B cell (primary cell): Measurements from ENCODE around the gene RASL10B. TPM values are rescaled to one million over a fixed set of nuclear protein-coding genes. Genes with fewer than 3 reads are reported as not detected.

Source experiments
- ATAC-seq: fragments of 200-7000 bp; cut with Tn5 transposase; one replicate; pipeline ENCODE4 v1.10.0; 2021; ENCODE audit warnings: low read depth, mild to moderate bottlenecking, moderate number of reproducible peaks, moderate library complexity
- CTCF ChIA-PET: fragments of 350-600 bp; sonication (Branson Sonifier 250); formaldehyde crosslinking; loops from one replicate; lab custom pipeline; 2021; ENCODE audit warnings: antibody characterized with exemption, inconsistent platforms; lab: Charles Lee
- POLR2A ChIA-PET: fragments of 350-600 bp; sonication (Branson Sonifier 250); formaldehyde crosslinking; loops from one replicate; lab custom pipeline; 2021; ENCODE audit warnings: antibody characterized with exemption; lab: Charles Lee
- DNase-seq: peaks from one replicate; pipeline ENCODE4 v3.0.0; 2013
- H2AFZ ChIP-seq: 2 replicates; pipeline ENCODE4 v1.6.1; 2012; ENCODE audit warnings: mild to moderate bottlenecking, low read depth, low read length; ENCODE audit not compliant: insufficient read depth, poor library complexity, severe bottlenecking
- H3K27ac ChIP-seq, 2 donors: 1 replicate in 1 of 2; 2 replicates in 1 of 2; pipeline ENCODE4 v1.5.1; 2012 to 2013; ENCODE audit warnings: low read length in 2 of 2, mild to moderate bottlenecking in 2 of 2, moderate library complexity in 1 of 2
- H3K27me3 ChIP-seq, 4 experiments: fragments of 200-600 bp in 1 of 4; sonication (generic) in 1 of 4; replicated peaks in 1 of 4; 1 replicate in 2 of 4; 2 replicates in 2 of 4; pipeline versions ENCODE4 v1.6.1 to v1.7.0; 2013 to 2016; ENCODE audit warnings: low read length in 3 of 4, mild to moderate bottlenecking in 2 of 4, mixed read lengths in 1 of 4, moderate library complexity in 1 of 4; ENCODE audit not compliant: insufficient read depth in 4 of 4, control insufficient read depth in 3 of 4; ENCODE audit errors: control extremely low read depth in 1 of 4
- H3K36me3 ChIP-seq, 2 experiments: replicated peaks in 1 of 2; 1 replicate in 1 of 2; 2 replicates in 1 of 2; pipeline versions ENCODE4 v1.6.1 to v1.7.1; 2013; ENCODE audit warnings: low read length in 1 of 2; ENCODE audit not compliant: insufficient read depth in 2 of 2, control insufficient read depth in 1 of 2; ENCODE audit errors: control extremely low read depth in 1 of 2, extremely low read depth in 1 of 2
- H3K4me1 ChIP-seq, 2 donors: fragments of 200-600 bp in 1 of 2; sonication (generic) in 1 of 2; 1 replicate in 1 of 2; 2 replicates in 1 of 2; pipeline versions ENCODE4 v1.5.1 to v1.6.1; 2013 to 2017; ENCODE audit warnings: low read length in 2 of 2; ENCODE audit not compliant: control insufficient read depth in 2 of 2, insufficient read depth in 2 of 2
- H3K4me2 ChIP-seq: replicated peaks from 2 replicates; pipeline ENCODE3; 2012; ENCODE audit warnings: mild to moderate bottlenecking, low read depth, low read length; ENCODE audit not compliant: poor library complexity, severe bottlenecking
- H3K4me3 ChIP-seq, 5 experiments: fragments of 200-600 bp in 1 of 5; sonication (generic) in 1 of 5; 1 replicate in 3 of 5; 2 replicates in 2 of 5; pipeline versions ENCODE4 v1.5.1 to v1.7.0; 2011 to 2016; ENCODE audit warnings: low read length in 4 of 5, mild to moderate bottlenecking in 4 of 5, low read depth in 2 of 5, control low read depth in 1 of 5, moderate library complexity in 1 of 5; ENCODE audit not compliant: insufficient read depth in 1 of 5; ENCODE audit errors: control extremely low read depth in 1 of 5, extremely low read depth in 1 of 5
- H3K79me2 ChIP-seq: fragments of 200-600 bp; sonication (generic); one replicate; pipeline ENCODE4 v1.6.0; 2016; ENCODE audit warnings: low read length; ENCODE audit not compliant: control insufficient read depth, insufficient read depth
- H3K9ac ChIP-seq: fragments of 200-600 bp; sonication (generic); 2 replicates; pipeline ENCODE4 v1.6.1; 2017; ENCODE audit warnings: mild to moderate bottlenecking, low read length, moderate library complexity
- H3K9me3 ChIP-seq, 3 donors: one replicate each; pipeline versions ENCODE4 v1.6.1 to v1.7.1; 2013; ENCODE audit warnings: low read length in 2 of 3; ENCODE audit not compliant: control insufficient read depth in 2 of 3, insufficient read depth in 1 of 3; ENCODE audit errors: control extremely low read depth in 1 of 3
- H4K20me1 ChIP-seq: 2 replicates; pipeline ENCODE4 v1.6.0; 2012; ENCODE audit warnings: mild to moderate bottlenecking, low read length; ENCODE audit not compliant: insufficient read depth, control insufficient read depth, poor library complexity, severe bottlenecking
- H3K27ac Mint-ChIP-seq: one replicate; pipeline ENCODE4 v1.8.0; 2021; ENCODE audit warnings: mixed read lengths
- H3K27me3 Mint-ChIP-seq: one replicate; pipeline ENCODE4 v1.8.0; 2021; ENCODE audit warnings: mixed read lengths
- H3K4me1 Mint-ChIP-seq: one replicate; pipeline ENCODE4 v1.8.0; 2021; ENCODE audit warnings: mixed read lengths
- H3K4me3 Mint-ChIP-seq: one replicate; pipeline ENCODE4 v1.8.0; 2021; ENCODE audit warnings: mixed read lengths
- H3K9me3 Mint-ChIP-seq: one replicate; pipeline ENCODE4 v1.8.0; 2022; ENCODE audit warnings: mixed read lengths; ENCODE audit not compliant: insufficient read depth
- EZH2 ChIP-seq: IDR thresholded peaks from 2 replicates; pipeline ENCODE4 v1.6.1; 2012; ENCODE audit warnings: borderline replicate concordance, low read depth, mild to moderate bottlenecking, moderate library complexity, low read length; ENCODE audit not compliant: insufficient read depth, poor library complexity, severe bottlenecking
- WGBS: methylation state at CpG from one replicate; pipeline ENCODE4 v1.1.5; 2013; ENCODE audit warnings: missing lambda C conversion rate; ENCODE audit not compliant: insufficient coverage; 5-methylcytosine and 5-hydroxymethylcytosine counted together
- intact Hi-C: fragments of 100-400 bp; cut with micrococcal nuclease; formaldehyde crosslinking; loops from one replicate; pipeline ENCODE4 v1.10.0; 2022
- polyA plus RNA-seq: library from polyadenylated mRNA; depleted of rRNA; stranded (reverse); fragments of >200 nt; gene quantifications from 2 replicates; pipeline ENCODE4 v1.2.3, GENCODE V29; 2012
- total RNA-seq, 2 donors: library from RNA; stranded (reverse); fragments of 120-200 nt in 1 of 2; gene quantifications; 1 replicate in 1 of 2; 2 replicates in 1 of 2; pipeline versions ENCODE4 v1.2.3 to v1.2.4, GENCODE V29; 2013 to 2022
- TF ChIP-seq, protein P1 (sequence below): fragments of 200-600 bp; IDR thresholded peaks from one replicate; pipeline ENCODE4 v1.8.0; 2022; ENCODE audit warnings: antibody characterized with exemption, mild to moderate bottlenecking

RASL10B gene
- total and polyA plus RNA-seq, 2 donors (not counting 1 experiment from before 2014, with no cell fraction given) = 0.06 TPM; not detected in 1

GRCh38 chr17:35788477-35789368 is 57.3 kb downstream of the RASL10B start:
- Histone ChIP-seq H3K4me1 (no peaks in the 10 kb centered on the region), H3K4me2 (no peak overlapping the region), H3K36me3 (no peaks in the 10 kb centered on the region), H3K9me3 (no peaks in the 10 kb centered on the region), H3K4me3 (no peak overlapping the region), H2AFZ (no peak overlapping the region), H3K27me3 (peaks cover 0 to 27% (median 9%) of the 10 kb centered on the region in 4 experiments), H4K20me1 (no peaks in the 10 kb centered on the region), H3K27ac (no peak overlapping the region), H3K9ac (no peak overlapping the region), H3K79me2 (no peaks in the 10 kb centered on the region)
- intact Hi-C loops = no loop called here
- WGBS = no CpG with 5 or more reads among the region's 2 CpGs
- DNase-seq (no peak), ATAC-seq (no peak)
- Mint-ChIP-seq H3K27me3 (peaks cover 35% of the 10 kb centered on the region), H3K4me3 (no peak overlapping the region), H3K4me1 (no peaks in the 10 kb centered on the region), H3K27ac (no peak overlapping the region), H3K9me3 (no peaks in the 10 kb centered on the region)
- ChIA-PET CTCF (interaction anchor here (1.4 to 2.5 kb wide), 3 partner anchors 16 to 25 kb away, joined by 3 to 17 read pairs (median 5); no protein-coding TSS in a partner anchor), POLR2A (no interaction called here)
- TF ChIP-seq, protein P1, sequence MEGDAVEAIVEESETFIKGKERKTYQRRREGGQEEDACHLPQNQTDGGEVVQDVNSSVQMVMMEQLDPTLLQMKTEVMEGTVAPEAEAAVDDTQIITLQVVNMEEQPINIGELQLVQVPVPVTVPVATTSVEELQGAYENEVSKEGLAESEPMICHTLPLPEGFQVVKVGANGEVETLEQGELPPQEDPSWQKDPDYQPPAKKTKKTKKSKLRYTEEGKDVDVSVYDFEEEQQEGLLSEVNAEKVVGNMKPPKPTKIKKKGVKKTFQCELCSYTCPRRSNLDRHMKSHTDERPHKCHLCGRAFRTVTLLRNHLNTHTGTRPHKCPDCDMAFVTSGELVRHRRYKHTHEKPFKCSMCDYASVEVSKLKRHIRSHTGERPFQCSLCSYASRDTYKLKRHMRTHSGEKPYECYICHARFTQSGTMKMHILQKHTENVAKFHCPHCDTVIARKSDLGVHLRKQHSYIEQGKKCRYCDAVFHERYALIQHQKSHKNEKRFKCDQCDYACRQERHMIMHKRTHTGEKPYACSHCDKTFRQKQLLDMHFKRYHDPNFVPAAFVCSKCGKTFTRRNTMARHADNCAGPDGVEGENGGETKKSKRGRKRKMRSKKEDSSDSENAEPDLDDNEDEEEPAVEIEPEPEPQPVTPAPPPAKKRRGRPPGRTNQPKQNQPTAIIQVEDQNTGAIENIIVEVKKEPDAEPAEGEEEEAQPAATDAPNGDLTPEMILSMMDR = no peak
- TF ChIP-seq EZH2 = no peak

DNA sequence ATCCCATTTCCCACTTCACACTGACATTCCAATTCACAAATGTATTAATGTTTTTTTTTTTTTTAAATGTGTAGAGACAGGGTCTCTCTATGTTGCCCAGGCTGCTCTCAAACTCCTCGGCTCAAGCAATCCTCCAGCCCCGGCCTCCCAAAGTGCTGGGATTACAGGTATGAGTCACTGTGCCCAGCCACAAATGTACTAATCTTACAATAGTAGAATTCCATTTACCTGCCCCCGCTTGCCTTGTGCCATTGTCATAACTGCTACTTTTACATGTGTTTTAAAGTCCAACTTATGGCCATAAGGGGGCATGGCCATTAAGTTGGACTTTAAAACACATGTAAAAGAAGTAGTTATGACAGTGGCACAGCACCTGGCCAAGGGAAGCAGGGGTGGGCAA is 59.4 kb downstream of the RASL10B start:
- peaks cover 0 to 43% (median 20%) of the 10 kb centered on the region in 4 experiments for H3K27me3 ChIP-seq
- Mint-ChIP-seq H3K27me3 (peaks cover 49% of the 10 kb centered on the region), H3K4me3 (no peak overlapping the region), H3K4me1 (peaks cover 11% of the 10 kb centered on the region), H3K9me3 (no peaks in the 10 kb centered on the region), H3K27ac (no peak overlapping the region)
- no peak overlapping the region for H3K4me2 ChIP-seq
- intact Hi-C loops = no loop called here
- POLR2A ChIA-PET = no interaction called here
- no peaks in the 10 kb centered on the region for H3K9me3 ChIP-seq
- ATAC-seq = no peak
- no peak for DNase-seq
- no peak overlapping the region for H3K27ac ChIP-seq
- H3K79me2 ChIP-seq = no peaks in the 10 kb centered on the region
- H3K36me3 ChIP-seq = no peaks in the 10 kb centered on the region
- TF ChIP-seq, protein P1 = no peak
- no peak for TF ChIP-seq EZH2
- CTCF ChIA-PET = interaction anchor here (7.0 kb wide), 1 partner anchor 26 kb away, joined by 62 read pairs; no protein-coding TSS in a partner anchor
- H4K20me1 ChIP-seq = no peaks in the 10 kb centered on the region
- peaks cover 11% of the 10 kb centered on the region in 2 donors for H3K4me1 ChIP-seq
- no peak overlapping the region for H3K9ac ChIP-seq
- no peak overlapping the region for H3K4me3 ChIP-seq
- WGBS = 90% methylated on average over 2 of the region's 3 CpGs
- no peak overlapping the region for H2AFZ ChIP-seq
